Transverse colon (tissue), 4 donors: ENCODE results near the gene KLHL21. TPM values are rescaled to one million over a fixed set of nuclear protein-coding genes. Genes with fewer than 3 reads are reported as not detected.

Source experiments
- DNase-seq: peaks from one replicate; pipeline ENCODE4 v3.0.0-alpha.2; 2019
- H3K27ac ChIP-seq, 4 donors: fragments of 200-600 bp; sonication (generic); 2 replicates each; pipeline ENCODE4 v1.5.1; 2016 to 2018; ENCODE audit warnings: inconsistent platforms in 4 of 4
- H3K27me3 ChIP-seq: fragments of 200-600 bp; sonication (generic); 2 replicates; pipeline ENCODE4 v1.5.1; 2017; ENCODE audit warnings: inconsistent platforms
- H3K36me3 ChIP-seq, 4 donors: fragments of 200-600 bp; sonication (generic); 2 replicates each; pipeline ENCODE4 v1.5.1; 2017 to 2019; ENCODE audit warnings: inconsistent platforms in 4 of 4
- H3K4me1 ChIP-seq, 4 donors: fragments of 200-600 bp; sonication (generic); 2 replicates each; pipeline ENCODE4 v1.5.1; 2017 to 2020; ENCODE audit warnings: inconsistent platforms in 4 of 4
- H3K4me3 ChIP-seq, 4 donors: fragments of 200-600 bp; sonication (generic); 1 replicate in 1 of 4; 2 replicates in 3 of 4; pipeline versions ENCODE4 v1.5.1 to v1.6.1; 2017 to 2019; ENCODE audit warnings: inconsistent platforms in 4 of 4
- H3K9me3 ChIP-seq, 2 donors: fragments of 200-600 bp; sonication (generic); 2 replicates each; pipeline ENCODE4 v1.5.1; 2017 to 2019; ENCODE audit warnings: inconsistent platforms in 2 of 2
- CTCF ChIP-seq, 5 experiments: fragments of 200-600 bp in 3 of 5; fragments of 450-650 bp in 2 of 5; sonication (generic) in 3 of 5; IDR thresholded peaks; 1 replicate in 2 of 5; 2 replicates in 3 of 5; pipeline ENCODE4 v1.5.1; 2016 to 2017; ENCODE audit warnings: antibody characterized with exemption in 5 of 5, inconsistent platforms in 3 of 5, mild to moderate bottlenecking in 2 of 5, moderate library complexity in 1 of 5
- EP300 ChIP-seq: sonication (generic); formaldehyde crosslinking; IDR thresholded peaks from one replicate; pipeline ENCODE4 v1.6.1; 2017; ENCODE audit warnings: antibody characterized with exemption, low read depth
- POLR2A ChIP-seq: fragments of 450-650 bp; IDR thresholded peaks from one replicate; pipeline ENCODE4 v1.6.1; 2016; ENCODE audit warnings: antibody characterized with exemption, mild to moderate bottlenecking, moderate library complexity
- POLR2AphosphoS5 ChIP-seq, 3 donors: sonication (generic); formaldehyde crosslinking; IDR thresholded peaks; one replicate each; pipeline ENCODE4 v1.6.1; 2016; ENCODE audit warnings: antibody characterized with exemption in 3 of 3
- WGBS, 2 donors: methylation state at CpG; one replicate each; pipeline ENCODE4 v1.1.5; 2018; ENCODE audit warnings: low coverage in 1 of 2; 5-methylcytosine and 5-hydroxymethylcytosine counted together
- in situ Hi-C, 4 donors: fragments of 200-750 bp; cut with MboI; loops; one replicate each; pipeline versions ENCODE4 v1.15.0 to v1.15.1; 2017; ENCODE audit warnings: low sequenced_read_pairs in 3 of 4, low pct_ligation_motif_present in 1 of 4, low pct_unique_long_range_greater_than_20kb in 1 of 4
- intact Hi-C: fragments of 100-400 bp; cut with DNase I; formaldehyde crosslinking; loops from one replicate; pipeline ENCODE4 v1.15.1; 2023; ENCODE audit warnings: low total_unique reads
- total RNA-seq, 4 donors: library from RNA; depleted of rRNA; stranded (reverse); fragments of >200 nt; gene quantifications; one replicate each; pipeline ENCODE4 v1.1.0, GENCODE V29; 2016

KLHL21 gene
- total RNA-seq, 4 donors from 2014 or later: 23.6 to 67.7 (median 36.1) TPM

GRCh38 chr1:6635910-6636760 lies 33.5 kb upstream of the KLHL21 start:
- H3K4me3 ChIP-seq: no peak overlapping the region
- H3K4me1 ChIP-seq: no peaks in the 10 kb centered on the region
- no peak for DNase-seq
- no peak for TF ChIP-seq POLR2AphosphoS5 (IDR thresholded peaks at IDR 0.05)
- no peak for TF ChIP-seq POLR2A
- TF ChIP-seq CTCF (IDR thresholded peaks at IDR 0.05): no peak
- no peak for TF ChIP-seq EP300
- 77% methylated on average over 16 of the region's 16 CpGs; no CpG with 5 or more reads in 1 of the 2 donors for WGBS, 2 donors
- no peaks in the 10 kb centered on the region for H3K27me3 ChIP-seq
- intact Hi-C loops (no loop called here), in situ Hi-C loops (loop anchor here in 3 of 4 donors (25.0 kb wide), 1 partner anchor 149 kb away; the partner anchor contains the start of gene PLEKHG5 (in 3 of the 3))
- H3K9me3 ChIP-seq: no peaks in the 10 kb centered on the region
- no peak overlapping the region for H3K27ac ChIP-seq
- H3K36me3 ChIP-seq: peaks cover 0 to 49% (median 6%) of the 10 kb centered on the region in 4 donors

- 89 to 91% methylated on average over 3 to 16 of the region's 20 CpGs for WGBS, 2 donors
- intact Hi-C loops: no loop called here
Observed at GRCh38 chr1:6635161-6635909, 32.7 kb upstream of the KLHL21 start.

DNA sequence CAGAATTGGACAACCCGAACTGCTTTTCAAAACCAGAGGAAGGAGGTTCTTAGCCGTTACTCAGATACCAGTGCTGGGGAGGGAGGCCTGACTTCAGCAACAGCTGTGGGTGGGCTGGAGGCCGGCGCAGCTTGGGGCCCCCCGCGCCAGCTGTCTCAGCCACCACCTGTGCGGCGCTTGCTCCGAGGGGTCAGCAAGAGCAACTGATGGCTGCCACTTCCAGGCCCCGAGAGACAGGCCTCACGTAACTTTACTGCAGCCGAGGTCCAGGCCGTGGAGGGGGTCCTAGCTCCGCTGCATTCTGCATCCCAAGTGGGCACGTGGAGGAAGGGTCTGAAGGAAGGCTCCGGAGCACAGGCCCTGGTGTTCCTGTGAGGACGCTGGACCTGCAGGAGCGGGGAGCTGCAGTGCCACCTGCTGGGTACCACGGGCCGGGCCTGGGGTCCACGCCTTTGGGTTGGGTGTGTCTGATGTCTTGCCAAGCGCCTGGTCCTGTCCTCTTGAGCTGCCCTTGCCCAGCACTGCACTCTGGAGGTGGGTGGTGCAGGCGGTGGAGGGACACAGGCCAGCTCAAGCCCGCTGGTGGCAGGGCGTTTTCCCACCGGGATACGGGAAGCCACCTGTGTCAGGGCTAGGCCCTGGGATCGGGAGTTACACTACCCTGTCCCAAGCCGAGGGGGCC lies 31.8 kb upstream of the KLHL21 start:
- Histone ChIP-seq H3K4me3 (no peak overlapping the region), H3K4me1 (no peaks in the 10 kb centered on the region), H3K27ac (no peak overlapping the region), H3K36me3 (peaks cover 0 to 47% (median 7%) of the 10 kb centered on the region in 4 donors), H3K9me3 (no peaks in the 10 kb centered on the region), H3K27me3 (no peaks in the 10 kb centered on the region)
- intact Hi-C loops (no loop called here), in situ Hi-C loops (loop anchor here in 3 of 4 donors (25.0 kb wide), 1 partner anchor 147 kb away; the partner anchor contains the start of gene PLEKHG5 (in 3 of the 3))
- WGBS, 2 donors: 69% methylated on average over 26 of the region's 29 CpGs; no CpG with 5 or more reads in 1 of the 2 donors
- DNase-seq: peak; percentile 68
- TF ChIP-seq POLR2AphosphoS5 (IDR thresholded peaks at IDR 0.05) (peak in 2 of 3 donors; percentile 20 to 36), POLR2A (no peak), EP300 (no peak), CTCF (IDR thresholded peaks at IDR 0.05) (peak; percentile 36 to 70 (median 48))

More at GRCh38 chr1:6635161-6635909, 32.7 kb upstream of the KLHL21 start:
- H3K27ac ChIP-seq: no peak overlapping the region
- H3K4me1 ChIP-seq: no peaks in the 10 kb centered on the region
- in situ Hi-C loops: loop anchor here in 3 of 4 donors (25.0 kb wide), 1 partner anchor 148 kb away; the partner anchor contains the start of gene PLEKHG5 (in 3 of the 3)
- no peak for TF ChIP-seq POLR2AphosphoS5 (IDR thresholded peaks at IDR 0.05)
- TF ChIP-seq POLR2A: no peak
- TF ChIP-seq CTCF (IDR thresholded peaks at IDR 0.05): no peak
- TF ChIP-seq EP300: no peak
- no peaks in the 10 kb centered on the region for H3K9me3 ChIP-seq
- no peak for DNase-seq
- H3K36me3 ChIP-seq: peaks cover 0 to 49% (median 7%) of the 10 kb centered on the region in 4 donors
- no peaks in the 10 kb centered on the region for H3K27me3 ChIP-seq
- no peak overlapping the region for H3K4me3 ChIP-seq
